H9 (cell line): Measurements from ENCODE around the gene ASCC3. TPM values are rescaled to one million over a fixed set of nuclear protein-coding genes. Genes with fewer than 3 reads are reported as not detected.

Source experiments
- DNase-seq: peaks from one replicate; pipeline ENCODE4 v3.0.0-alpha.2; 2017
- H2AFZ ChIP-seq: one replicate; pipeline ENCODE4 v1.6.1; 2013; ENCODE audit warnings: mild to moderate bottlenecking, low read length, control low read depth, moderate library complexity
- H2AK5ac ChIP-seq: 2 replicates; pipeline ENCODE4 v1.6.1; 2013; ENCODE audit warnings: low read length, control low read depth, mixed read lengths; ENCODE audit not compliant: insufficient read length
- H2BK120ac ChIP-seq: one replicate; pipeline ENCODE4 v1.6.1; 2013; ENCODE audit warnings: low read depth, mild to moderate bottlenecking, low read length, control low read depth, inconsistent platforms; ENCODE audit not compliant: poor library complexity, severe bottlenecking
- H2BK12ac ChIP-seq: 2 replicates; pipeline ENCODE4 v1.6.1; 2013; ENCODE audit warnings: low read length, control low read depth, mixed read lengths, low read depth; ENCODE audit not compliant: insufficient read length
- H2BK15ac ChIP-seq: 2 replicates; pipeline ENCODE4 v1.6.1; 2013; ENCODE audit warnings: low read depth, low read length, control low read depth
- H2BK20ac ChIP-seq: one replicate; pipeline ENCODE4 v1.6.1; 2013; ENCODE audit warnings: low read depth, mild to moderate bottlenecking, low read length, control low read depth, inconsistent platforms; ENCODE audit not compliant: poor library complexity, severe bottlenecking
- H2BK5ac ChIP-seq: 2 replicates; pipeline ENCODE4 v1.6.1; 2013; ENCODE audit warnings: low read length, control low read depth, mixed read lengths; ENCODE audit not compliant: insufficient read length
- H3K14ac ChIP-seq: 2 replicates; pipeline ENCODE4 v1.6.1; 2013; ENCODE audit warnings: low read length, control low read depth; ENCODE audit not compliant: insufficient read depth
- H3K18ac ChIP-seq: 2 replicates; pipeline ENCODE4 v1.6.1; 2013; ENCODE audit warnings: low read depth, mild to moderate bottlenecking, mixed read lengths, low read length, control low read depth; ENCODE audit not compliant: insufficient read length
- H3K23ac ChIP-seq: 2 replicates; pipeline ENCODE4 v1.6.1; 2013; ENCODE audit warnings: low read length, control low read depth, mixed read lengths, low read depth; ENCODE audit not compliant: insufficient read length
- H3K23me2 ChIP-seq: 2 replicates; pipeline ENCODE4 v1.6.1; 2013; ENCODE audit warnings: low read depth, mild to moderate bottlenecking, mixed read lengths, low read length, control low read depth; ENCODE audit not compliant: insufficient read length, poor library complexity, severe bottlenecking
- H3K27ac ChIP-seq: 2 replicates; pipeline ENCODE4 v1.5.1; 2013; ENCODE audit warnings: low read length, control low read depth, mixed read lengths, low read depth; ENCODE audit not compliant: insufficient read length
- H3K27me3 ChIP-seq: 2 replicates; pipeline ENCODE4 v1.6.1; 2013; ENCODE audit warnings: low read length, control low read depth, inconsistent platforms; ENCODE audit not compliant: insufficient read depth
- H3K4ac ChIP-seq: 2 replicates; pipeline ENCODE4 v1.6.1; 2013; ENCODE audit warnings: low read depth, mild to moderate bottlenecking, control low read depth, inconsistent platforms, low read length, moderate library complexity
- H3K4me1 ChIP-seq: 2 replicates; pipeline ENCODE4 v1.6.1; 2013; ENCODE audit warnings: low read length, control low read depth, inconsistent platforms; ENCODE audit not compliant: insufficient read depth
- H3K4me2 ChIP-seq: 2 replicates; pipeline ENCODE4 v1.6.1; 2013; ENCODE audit warnings: low read length, control low read depth, mixed read lengths; ENCODE audit not compliant: insufficient read length, insufficient read depth
- H3K56ac ChIP-seq: 2 replicates; pipeline ENCODE4 v1.6.1; 2013; ENCODE audit warnings: low read depth, mild to moderate bottlenecking, mixed read lengths, low read length, control low read depth; ENCODE audit not compliant: insufficient read length
- H3K79me1 ChIP-seq: 2 replicates; pipeline ENCODE4 v1.6.1; 2013; ENCODE audit warnings: low read depth, mild to moderate bottlenecking, moderate library complexity, low read length, control low read depth, inconsistent platforms; ENCODE audit not compliant: insufficient read depth, poor library complexity, severe bottlenecking
- H3K79me2 ChIP-seq: 2 replicates; pipeline ENCODE4 v1.6.1; 2013; ENCODE audit warnings: low read length, control low read depth, inconsistent platforms; ENCODE audit not compliant: insufficient read depth
- H3K9ac ChIP-seq: 2 replicates; pipeline ENCODE4 v1.6.1; 2013; ENCODE audit warnings: low read length, control low read depth, mixed read lengths; ENCODE audit not compliant: insufficient read length; ENCODE audit errors: extremely low read depth
- H3K9me3 ChIP-seq: one replicate; pipeline ENCODE4 v1.6.1; 2013; ENCODE audit warnings: low read depth, low read length, inconsistent platforms; ENCODE audit not compliant: control insufficient read depth
- H3T11ph ChIP-seq: one replicate; pipeline ENCODE4 v1.6.1; 2013; ENCODE audit warnings: mild to moderate bottlenecking, low read length, control low read depth, inconsistent platforms
- H4K20me1 ChIP-seq: one replicate; pipeline ENCODE4 v1.6.1; 2013; ENCODE audit not compliant: control insufficient read depth, insufficient read length, insufficient read depth
- H4K5ac ChIP-seq: 2 replicates; pipeline ENCODE4 v1.6.1; 2013; ENCODE audit warnings: low read depth, mild to moderate bottlenecking, mixed read lengths, low read length, control low read depth; ENCODE audit not compliant: insufficient read length
- H4K8ac ChIP-seq: replicated peaks from 2 replicates; pipeline ENCODE4 v1.6.1; 2013; ENCODE audit warnings: low read length, control low read depth, mixed read lengths, low read depth; ENCODE audit not compliant: insufficient read length
- H4K91ac ChIP-seq: 2 replicates; pipeline ENCODE4 v1.6.1; 2013; ENCODE audit warnings: low read depth, mild to moderate bottlenecking, moderate library complexity, mixed read lengths, low read length, control low read depth; ENCODE audit not compliant: insufficient read length
- H3K27ac Mint-ChIP-seq, 3 experiments: 2 replicates in 2 of 3; 3 replicates in 1 of 3; pipeline ENCODE4 v1.8.0; 2020 to 2021; ENCODE audit warnings: mixed read lengths in 3 of 3, mild to moderate bottlenecking in 1 of 3, moderate library complexity in 1 of 3
- H3K27me3 Mint-ChIP-seq: 2 replicates; pipeline ENCODE4 v1.8.0; 2021; ENCODE audit warnings: low read depth, mild to moderate bottlenecking, moderate library complexity, mixed read lengths
- H3K36me3 Mint-ChIP-seq, 3 experiments: 2 replicates in 2 of 3; 3 replicates in 1 of 3; pipeline ENCODE4 v1.8.0; 2020 to 2021; ENCODE audit warnings: low read depth in 3 of 3, mixed read lengths in 3 of 3; ENCODE audit not compliant: insufficient read depth in 1 of 3
- H3K4me1 Mint-ChIP-seq, 2 experiments: 2 replicates each; pipeline ENCODE4 v1.8.0; 2020; ENCODE audit warnings: mixed read lengths in 2 of 2
- H3K4me3 Mint-ChIP-seq, 2 experiments: 2 replicates in 1 of 2; 3 replicates in 1 of 2; pipeline ENCODE4 v1.8.0; 2020 to 2021; ENCODE audit warnings: mild to moderate bottlenecking in 2 of 2, mixed read lengths in 2 of 2, moderate library complexity in 1 of 2
- H3K9me3 Mint-ChIP-seq, 2 experiments: 2 replicates in 1 of 2; 3 replicates in 1 of 2; pipeline ENCODE4 v1.8.0; 2020; ENCODE audit warnings: mild to moderate bottlenecking in 2 of 2, mixed read lengths in 2 of 2, moderate library complexity in 1 of 2
- WGBS: extraction: QIAGEN DNeasy Blood & Tissue Kit; methylation state at CpG from one replicate; pipeline ENCODE4 v1.1.7; 2013; ENCODE audit warnings: missing lambda C conversion rate, low lambda C conversion rate, mixed read lengths; ENCODE audit not compliant: insufficient read length; ENCODE audit errors: extremely low coverage; 5-methylcytosine and 5-hydroxymethylcytosine counted together
- total RNA-seq: library from RNA; stranded (reverse); gene quantifications from 2 replicates; pipeline ENCODE4 v1.2.1, GENCODE V29; 2021
- TF ChIP-seq, protein P1 (sequence below): fragments of 200-600 bp; sonication (generic); conservative IDR thresholded peaks from 3 replicates; pipeline ENCODE4 v1.8.0; 2021; ENCODE audit warnings: antibody characterized with exemption, mild to moderate bottlenecking

The ASCC3 gene
- total RNA-seq, 1 experiment from 2014 or later: 63.8 TPM

DNA sequence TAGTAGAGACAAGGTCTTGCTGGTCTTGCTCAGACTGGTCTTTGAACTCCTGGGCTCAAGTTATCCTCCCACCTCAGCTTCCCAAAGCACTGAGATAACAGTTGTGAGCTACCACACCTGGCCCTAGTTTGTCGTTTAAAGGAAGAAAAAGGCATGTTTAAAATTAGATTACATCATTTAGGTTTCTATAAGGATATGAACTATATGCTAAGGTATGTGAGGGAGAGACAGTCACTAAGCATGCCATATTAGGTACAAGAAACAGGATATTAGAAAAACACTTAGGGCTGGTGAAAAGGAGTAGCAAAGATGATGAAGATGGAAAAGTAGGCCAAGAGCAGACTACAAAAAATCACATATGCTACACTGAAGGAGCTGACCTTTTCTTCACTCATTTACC lies 106.4 kb downstream of the ASCC3 start:
- Histone ChIP-seq H3K4me1 (no peaks in the 10 kb centered on the region), H4K8ac (no peak overlapping the region), H2AFZ (no peak overlapping the region), H3K23ac (no peak overlapping the region), H3K23me2 (no peaks in the 10 kb centered on the region), H3K4me2 (no peak overlapping the region), H3K4ac (no peak overlapping the region), H3K56ac (no peak overlapping the region), H2BK15ac (no peak overlapping the region), H3T11ph (no peak overlapping the region), H3K9me3 (no peaks in the 10 kb centered on the region), H4K20me1 (no peaks in the 10 kb centered on the region), H3K9ac (no peak overlapping the region), H2BK120ac (no peak overlapping the region), H3K27ac (no peak overlapping the region), H2BK12ac (no peak overlapping the region), H3K79me1 (no peaks in the 10 kb centered on the region), H4K5ac (no peak overlapping the region), H4K91ac (no peak overlapping the region), H2AK5ac (no peak overlapping the region), H3K27me3 (no peaks in the 10 kb centered on the region), H3K14ac (no peak overlapping the region), H3K79me2 (no peaks in the 10 kb centered on the region), H2BK20ac (no peak overlapping the region), H3K18ac (no peak overlapping the region), H2BK5ac (no peak overlapping the region)
- Mint-ChIP-seq H3K27ac (peak overlapping the region; percentile 2 to 17 (median 10); a peak in 1 of 7 replicates), H3K27me3 (no peaks in the 10 kb centered on the region), H3K36me3 (no peaks in the 10 kb centered on the region), H3K9me3 (no peaks in the 10 kb centered on the region), H3K4me3 (no peak overlapping the region), H3K4me1 (peaks cover 0 to 5% of the 10 kb centered on the region in 2 experiments; a peak in 1 of 4 replicates)
- WGBS: no CpG with 5 or more reads among the region's 1 CpG
- TF ChIP-seq, protein P1, sequence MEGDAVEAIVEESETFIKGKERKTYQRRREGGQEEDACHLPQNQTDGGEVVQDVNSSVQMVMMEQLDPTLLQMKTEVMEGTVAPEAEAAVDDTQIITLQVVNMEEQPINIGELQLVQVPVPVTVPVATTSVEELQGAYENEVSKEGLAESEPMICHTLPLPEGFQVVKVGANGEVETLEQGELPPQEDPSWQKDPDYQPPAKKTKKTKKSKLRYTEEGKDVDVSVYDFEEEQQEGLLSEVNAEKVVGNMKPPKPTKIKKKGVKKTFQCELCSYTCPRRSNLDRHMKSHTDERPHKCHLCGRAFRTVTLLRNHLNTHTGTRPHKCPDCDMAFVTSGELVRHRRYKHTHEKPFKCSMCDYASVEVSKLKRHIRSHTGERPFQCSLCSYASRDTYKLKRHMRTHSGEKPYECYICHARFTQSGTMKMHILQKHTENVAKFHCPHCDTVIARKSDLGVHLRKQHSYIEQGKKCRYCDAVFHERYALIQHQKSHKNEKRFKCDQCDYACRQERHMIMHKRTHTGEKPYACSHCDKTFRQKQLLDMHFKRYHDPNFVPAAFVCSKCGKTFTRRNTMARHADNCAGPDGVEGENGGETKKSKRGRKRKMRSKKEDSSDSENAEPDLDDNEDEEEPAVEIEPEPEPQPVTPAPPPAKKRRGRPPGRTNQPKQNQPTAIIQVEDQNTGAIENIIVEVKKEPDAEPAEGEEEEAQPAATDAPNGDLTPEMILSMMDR: no peak
- no peak for DNase-seq
